Measurements from ENCODE around the gene DMXL2.
"Not testable (repeated sequence)": the region's sequence is repeated elsewhere in the genome, so short reads cannot be mapped to it uniquely, and the experiment has no call there.

Gene DMXL2

DNA sequence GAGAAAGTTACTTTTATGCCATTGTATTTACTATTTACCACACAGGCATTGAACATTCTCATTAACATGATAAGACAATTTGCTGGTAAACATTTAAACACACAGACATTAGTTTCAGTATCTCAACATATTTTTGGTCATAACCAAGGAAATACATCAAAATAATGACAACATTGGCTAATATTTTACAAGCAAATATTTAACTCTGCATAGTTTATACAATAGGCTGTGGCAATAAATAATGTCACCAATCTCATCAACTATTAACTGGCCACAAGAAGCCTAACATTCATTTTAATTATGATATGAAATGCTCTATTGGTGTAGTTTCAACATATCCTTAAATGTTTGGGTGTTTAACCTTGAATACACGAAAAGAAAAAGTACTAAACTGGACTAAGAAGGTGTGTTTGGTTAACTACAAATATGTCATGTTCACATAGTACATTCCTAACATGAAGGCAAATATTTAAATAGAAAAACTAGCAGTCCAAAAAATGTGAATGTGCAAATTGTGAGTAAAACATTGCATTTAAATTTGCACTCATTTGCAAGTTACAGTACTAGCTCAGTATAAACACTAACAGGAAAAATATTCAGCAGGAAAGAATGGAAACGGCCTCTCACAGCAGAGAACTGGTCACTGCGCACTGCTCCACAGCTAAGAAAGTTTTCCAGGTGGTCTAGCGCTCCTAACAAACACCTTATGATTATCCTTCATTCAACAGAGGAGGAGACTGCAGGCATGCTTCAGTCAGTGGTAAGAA, 174.5 kb downstream of the DMXL2 start:
- H3K27me3 Mint-ChIP-seq: no peaks in the 10 kb centered on the region
- H3K4me1 Mint-ChIP-seq (ENCODE audit: low read depth): no peaks in the 10 kb centered on the region
- no peak overlapping the region for H3K27ac Mint-ChIP-seq
- H3K4me3 Mint-ChIP-seq: no peak overlapping the region
- peaks cover 16% of the 10 kb centered on the region for H3K36me3 Mint-ChIP-seq
- H3K9me3 Mint-ChIP-seq (ENCODE audit: low read depth): no peaks in the 10 kb centered on the region

DNA sequence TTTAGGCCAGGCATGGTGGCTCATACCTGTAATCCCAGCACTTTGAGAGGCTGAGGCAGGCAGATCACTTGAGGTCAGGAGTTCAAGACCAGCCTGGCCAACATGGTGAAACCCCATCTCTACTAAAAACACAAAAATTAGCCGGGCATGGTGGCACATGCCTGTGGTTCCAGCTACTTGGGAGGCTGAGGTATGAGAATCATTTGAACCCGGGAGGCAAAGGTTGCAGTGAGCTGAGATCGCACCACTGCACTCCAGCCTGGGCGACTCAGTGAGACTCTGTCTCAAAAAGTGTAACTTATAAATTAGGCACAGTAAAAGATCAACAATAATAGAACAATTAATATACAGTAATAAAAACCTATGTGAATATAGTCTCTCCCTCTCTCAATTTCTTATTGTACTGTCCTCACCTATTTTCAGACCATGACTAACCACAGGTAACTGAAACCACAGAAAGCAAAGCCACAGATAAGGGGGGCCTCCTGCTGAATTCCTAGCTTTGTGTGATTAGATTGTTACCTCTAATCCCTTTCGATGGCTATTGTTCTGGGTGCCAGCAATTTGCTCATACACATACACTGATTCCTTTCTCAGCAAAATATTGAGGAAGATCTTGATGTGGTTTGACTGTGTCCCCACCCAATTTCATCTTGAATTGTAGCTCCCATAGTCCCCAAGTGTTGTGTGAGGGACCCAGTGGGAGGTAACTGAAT, 176.4 kb downstream of the DMXL2 start:
- H3K9me3 Mint-ChIP-seq (ENCODE audit: low read depth); H3K4me1 Mint-ChIP-seq (ENCODE audit: low read depth); H3K4me3 Mint-ChIP-seq; H3K27ac Mint-ChIP-seq; H3K27me3 Mint-ChIP-seq: not testable (repeated sequence)
- peaks cover 16% of the 10 kb centered on the region for H3K36me3 Mint-ChIP-seq

DNA sequence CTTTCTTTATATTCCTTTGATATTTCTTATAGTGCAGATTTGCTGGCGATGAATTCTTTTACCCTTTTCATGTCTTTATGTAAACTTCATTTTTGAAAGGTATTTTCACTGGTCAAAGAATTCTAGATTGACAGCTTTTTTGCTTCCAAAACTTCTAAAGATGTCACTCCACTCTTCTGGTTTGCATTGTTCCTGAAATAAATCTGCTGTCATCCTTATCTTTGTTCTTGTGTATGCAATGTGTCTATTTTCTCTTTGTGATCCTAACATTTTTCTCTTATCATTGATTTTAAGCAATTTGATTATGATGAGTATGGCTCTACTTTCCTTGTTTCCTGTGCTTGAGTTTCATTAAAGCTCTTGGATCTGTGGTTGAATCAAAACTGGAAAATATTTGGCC, 177.8 kb downstream of the DMXL2 start:
- Mint-ChIP-seq H3K36me3 (peaks cover 6% of the 10 kb centered on the region), H3K27me3 (no peaks in the 10 kb centered on the region), H3K4me3 (no peak overlapping the region), H3K4me1 (ENCODE audit: low read depth) (no peaks in the 10 kb centered on the region), H3K27ac (no peak overlapping the region), H3K9me3 (ENCODE audit: low read depth) (no peaks in the 10 kb centered on the region)

DNA sequence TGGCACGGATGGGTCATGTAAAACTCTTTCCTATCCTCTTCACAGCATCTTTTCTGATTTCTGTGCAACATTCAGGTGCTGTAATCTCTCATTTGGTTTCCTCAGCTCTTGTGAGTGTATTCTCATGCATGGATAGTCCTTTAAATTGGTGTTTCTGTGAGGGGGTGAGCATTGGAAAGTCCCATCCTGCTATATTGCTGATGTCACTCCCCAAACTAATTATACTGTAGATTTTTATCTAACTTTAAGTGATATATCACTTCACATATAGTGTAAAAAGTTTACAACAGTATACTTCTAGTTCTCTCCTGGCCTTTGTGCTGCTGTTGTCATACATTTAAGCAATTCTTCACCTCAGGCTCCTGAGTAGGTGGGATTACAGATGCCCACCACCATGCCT, 178.5 kb downstream of the DMXL2 start:
- H3K9me3 Mint-ChIP-seq (ENCODE audit: low read depth): no peaks in the 10 kb centered on the region
- no peak overlapping the region for H3K27ac Mint-ChIP-seq
- H3K4me1 Mint-ChIP-seq (ENCODE audit: low read depth): no peaks in the 10 kb centered on the region
- H3K36me3 Mint-ChIP-seq: peaks cover 4% of the 10 kb centered on the region
- H3K4me3 Mint-ChIP-seq: no peak overlapping the region
- H3K27me3 Mint-ChIP-seq: no peaks in the 10 kb centered on the region

DNA sequence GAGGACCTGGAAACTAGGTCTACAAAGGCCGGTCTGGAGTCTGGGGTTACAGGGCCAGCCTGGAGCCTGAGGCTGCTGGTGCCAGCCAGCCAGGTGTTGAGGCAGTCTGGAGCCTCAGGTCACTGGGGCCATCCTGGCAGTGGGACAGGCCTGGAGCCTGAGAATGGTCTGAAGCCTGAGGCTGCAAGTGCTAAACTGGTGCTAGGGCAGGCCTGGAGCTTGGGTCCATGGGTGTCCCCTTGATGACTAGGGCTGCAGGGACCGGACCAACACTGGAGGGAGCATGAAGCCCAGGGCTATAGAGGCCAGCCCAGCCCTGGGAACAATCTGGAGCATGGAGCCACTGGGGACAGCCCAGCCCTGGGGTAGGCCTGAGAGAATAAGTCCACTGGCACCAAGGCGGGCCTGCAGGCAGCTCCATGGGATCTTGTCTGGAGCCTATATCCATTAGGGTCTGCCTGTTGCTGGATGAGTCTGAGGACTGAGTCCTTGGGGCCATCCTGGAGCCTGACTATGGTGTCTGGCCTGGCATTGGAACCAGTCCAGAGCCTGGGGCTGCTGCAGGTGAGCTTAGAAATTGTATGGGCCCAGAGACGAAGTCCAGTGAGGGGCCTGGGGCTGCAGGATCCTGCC, 179.2 kb downstream of the DMXL2 start:
- no peaks in the 10 kb centered on the region for H3K9me3 Mint-ChIP-seq (ENCODE audit: low read depth)
- H3K27me3 Mint-ChIP-seq: no peaks in the 10 kb centered on the region
- H3K4me1 Mint-ChIP-seq (ENCODE audit: low read depth): no peaks in the 10 kb centered on the region
- no peak overlapping the region for H3K4me3 Mint-ChIP-seq
- H3K27ac Mint-ChIP-seq: no peak overlapping the region
- peaks cover 3% of the 10 kb centered on the region for H3K36me3 Mint-ChIP-seq

DNA sequence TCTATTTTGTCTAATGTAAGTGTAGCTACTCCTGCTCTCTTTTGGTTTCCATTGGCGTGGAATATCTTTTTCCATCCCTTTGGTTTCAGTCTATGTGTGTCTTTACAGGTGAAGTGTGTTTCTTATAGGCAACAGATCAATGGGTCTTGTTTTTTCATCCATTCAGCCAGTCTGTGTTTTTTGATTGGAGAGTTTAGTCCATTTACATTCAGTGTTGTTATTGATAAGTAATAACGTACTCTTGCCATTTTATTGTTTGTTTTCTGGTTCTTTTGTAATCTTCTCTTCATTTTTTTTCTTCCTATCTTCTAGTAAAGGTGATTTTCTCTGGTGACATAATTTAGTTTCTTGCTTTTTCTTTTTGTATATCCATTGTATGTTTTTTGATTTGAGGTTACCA, 184.0 kb downstream of the DMXL2 start:
- H3K4me1 Mint-ChIP-seq (ENCODE audit: low read depth): no peaks in the 10 kb centered on the region
- H3K27ac Mint-ChIP-seq: no peak overlapping the region
- H3K9me3 Mint-ChIP-seq (ENCODE audit: low read depth): peaks cover 4% of the 10 kb centered on the region
- peaks cover 2% of the 10 kb centered on the region for H3K27me3 Mint-ChIP-seq
- H3K4me3 Mint-ChIP-seq: no peak overlapping the region
- H3K36me3 Mint-ChIP-seq: no peaks in the 10 kb centered on the region

DNA sequence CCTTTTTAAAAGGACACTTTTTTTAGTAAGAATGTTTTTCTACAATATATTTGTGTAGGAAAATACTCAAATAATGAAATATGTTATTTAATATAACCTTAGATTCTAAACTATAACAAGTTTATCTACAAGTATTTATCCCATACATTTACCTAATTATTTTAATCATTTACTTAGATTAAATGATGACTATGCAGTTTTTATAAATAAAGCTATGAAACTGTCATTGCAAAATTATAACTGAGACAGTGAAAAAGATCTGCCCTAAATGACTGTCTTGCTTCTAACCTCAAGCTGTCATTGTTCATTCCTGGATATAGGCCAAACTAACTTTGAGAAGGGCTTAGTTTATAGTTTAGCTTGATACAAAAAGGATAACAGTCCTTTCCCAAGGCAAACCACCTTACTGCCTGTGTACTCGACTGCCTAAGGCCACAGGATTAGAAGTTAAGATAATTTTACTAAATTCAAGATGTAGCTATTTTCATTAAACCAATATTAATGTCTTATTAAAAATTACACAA, 197.0 kb downstream of the DMXL2 start:
- H3K9me3 Mint-ChIP-seq (ENCODE audit: low read depth): no peaks in the 10 kb centered on the region
- H3K36me3 Mint-ChIP-seq: no peaks in the 10 kb centered on the region
- H3K27ac Mint-ChIP-seq: no peak overlapping the region
- H3K4me3 Mint-ChIP-seq: no peak overlapping the region
- no peaks in the 10 kb centered on the region for H3K4me1 Mint-ChIP-seq (ENCODE audit: low read depth)
- H3K27me3 Mint-ChIP-seq: peaks cover 3% of the 10 kb centered on the region

DNA sequence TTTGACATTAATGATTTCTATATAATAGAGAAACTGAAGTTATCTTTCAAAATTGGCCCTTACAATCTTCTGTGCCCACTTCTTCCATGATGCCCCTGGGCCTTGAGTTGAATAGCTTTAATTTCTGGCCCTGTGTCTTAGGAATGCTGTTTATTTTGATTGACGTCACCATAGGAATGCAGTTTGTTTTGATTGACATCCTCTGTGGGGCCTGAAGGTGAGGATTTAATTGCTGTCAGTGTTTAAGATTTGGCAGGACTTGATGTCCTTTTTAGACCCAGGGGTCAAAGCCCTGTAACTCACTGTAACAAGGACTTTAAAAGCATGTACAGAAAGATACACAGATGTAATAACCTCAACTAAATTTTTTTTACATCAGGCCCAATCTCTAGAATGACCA, 197.8 kb downstream of the DMXL2 start:
- no peaks in the 10 kb centered on the region for H3K4me1 Mint-ChIP-seq (ENCODE audit: low read depth)

DNA sequence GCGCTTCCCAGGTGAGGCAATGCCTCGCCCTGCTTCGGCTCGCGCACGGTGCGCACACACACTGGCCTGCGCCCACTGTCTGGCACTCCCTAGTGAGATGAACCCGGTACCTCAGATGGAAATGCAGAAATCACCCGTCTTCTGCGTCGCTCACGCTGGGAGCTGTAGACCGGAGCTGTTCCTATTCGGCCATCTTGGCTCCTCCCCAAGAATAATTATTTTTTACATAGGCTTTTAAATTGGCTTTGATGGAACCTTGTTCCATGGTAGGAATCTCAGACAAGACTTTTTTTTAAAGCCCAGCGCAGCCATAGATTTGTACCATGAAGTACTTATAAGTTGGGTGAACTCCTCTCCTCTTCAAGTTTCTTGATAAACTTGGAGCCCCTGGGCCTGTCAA, 199.5 kb downstream of the DMXL2 start:
- not testable (repeated sequence) for H3K27ac Mint-ChIP-seq; H3K4me3 Mint-ChIP-seq; H3K9me3 Mint-ChIP-seq (ENCODE audit: low read depth); H3K27me3 Mint-ChIP-seq; H3K4me1 Mint-ChIP-seq (ENCODE audit: low read depth); H3K36me3 Mint-ChIP-seq

More for the DNA sequence above, 197.8 kb downstream of the DMXL2 start:
- Mint-ChIP-seq H3K9me3 (ENCODE audit: low read depth) (no peaks in the 10 kb centered on the region), H3K4me3 (no peak overlapping the region), H3K36me3 (no peaks in the 10 kb centered on the region), H3K27ac (no peak overlapping the region), H3K27me3 (peaks cover 3% of the 10 kb centered on the region)

DNA sequence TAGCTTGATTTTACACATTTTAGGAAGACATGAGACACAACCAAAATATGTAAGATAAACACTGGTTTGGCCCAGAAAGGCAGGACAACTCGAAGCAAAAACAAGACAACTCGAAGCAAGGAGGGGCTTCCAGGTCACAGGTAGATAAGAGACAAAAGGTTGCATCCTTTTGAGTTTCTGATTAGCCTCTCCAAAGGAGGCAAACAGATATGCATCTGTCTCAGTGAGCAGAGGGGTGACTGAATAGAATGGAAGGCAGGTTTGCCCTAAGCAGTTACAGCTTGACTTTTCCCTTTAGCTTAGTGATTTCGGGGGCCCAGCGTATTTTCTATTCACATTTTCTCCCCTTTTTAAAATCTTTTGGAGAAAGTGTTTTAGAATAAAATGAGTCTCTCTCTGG, 206.4 kb downstream of the DMXL2 start:
- H3K36me3 Mint-ChIP-seq: no peaks in the 10 kb centered on the region
- no peak overlapping the region for H3K4me3 Mint-ChIP-seq
- no peaks in the 10 kb centered on the region for H3K4me1 Mint-ChIP-seq (ENCODE audit: low read depth)
- H3K27ac Mint-ChIP-seq: no peak overlapping the region
- H3K9me3 Mint-ChIP-seq (ENCODE audit: low read depth): no peaks in the 10 kb centered on the region
- peaks cover 3% of the 10 kb centered on the region for H3K27me3 Mint-ChIP-seq

DNA sequence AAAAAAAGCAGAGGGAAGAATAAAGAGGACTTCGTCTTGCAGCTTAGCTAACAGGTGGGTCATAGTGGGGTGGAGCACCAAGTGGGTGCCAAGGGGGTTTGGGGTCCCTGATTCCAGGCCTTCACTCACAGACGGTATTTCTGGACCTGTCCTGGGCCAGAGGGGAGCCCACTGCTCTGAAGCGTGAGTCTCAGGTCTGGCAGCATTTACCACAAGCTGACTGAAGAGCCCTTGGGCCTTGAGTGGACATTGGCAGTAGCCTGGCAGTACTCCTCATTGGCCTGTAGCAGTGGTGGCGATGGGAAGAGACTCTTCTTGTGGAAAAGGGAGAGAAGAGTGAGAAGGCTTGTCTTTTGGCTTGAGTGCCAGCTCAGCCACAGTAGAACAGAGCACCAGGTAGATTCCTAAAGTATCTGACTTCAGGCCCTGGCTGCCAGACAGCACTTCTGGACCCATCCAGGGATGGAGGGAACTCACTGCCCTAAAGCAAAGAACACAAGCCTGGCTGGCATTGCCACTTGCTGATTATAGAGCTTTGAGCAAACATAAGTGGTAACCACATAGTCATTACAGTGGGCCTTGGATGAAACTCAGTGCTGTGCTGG, 208.2 kb downstream of the DMXL2 start:
- H3K36me3 Mint-ChIP-seq: no peaks in the 10 kb centered on the region
- H3K4me3 Mint-ChIP-seq: no peak overlapping the region
- H3K4me1 Mint-ChIP-seq (ENCODE audit: low read depth): no peaks in the 10 kb centered on the region
- H3K27me3 Mint-ChIP-seq: peaks cover 6% of the 10 kb centered on the region
- no peak overlapping the region for H3K27ac Mint-ChIP-seq
- no peaks in the 10 kb centered on the region for H3K9me3 Mint-ChIP-seq (ENCODE audit: low read depth)

DNA sequence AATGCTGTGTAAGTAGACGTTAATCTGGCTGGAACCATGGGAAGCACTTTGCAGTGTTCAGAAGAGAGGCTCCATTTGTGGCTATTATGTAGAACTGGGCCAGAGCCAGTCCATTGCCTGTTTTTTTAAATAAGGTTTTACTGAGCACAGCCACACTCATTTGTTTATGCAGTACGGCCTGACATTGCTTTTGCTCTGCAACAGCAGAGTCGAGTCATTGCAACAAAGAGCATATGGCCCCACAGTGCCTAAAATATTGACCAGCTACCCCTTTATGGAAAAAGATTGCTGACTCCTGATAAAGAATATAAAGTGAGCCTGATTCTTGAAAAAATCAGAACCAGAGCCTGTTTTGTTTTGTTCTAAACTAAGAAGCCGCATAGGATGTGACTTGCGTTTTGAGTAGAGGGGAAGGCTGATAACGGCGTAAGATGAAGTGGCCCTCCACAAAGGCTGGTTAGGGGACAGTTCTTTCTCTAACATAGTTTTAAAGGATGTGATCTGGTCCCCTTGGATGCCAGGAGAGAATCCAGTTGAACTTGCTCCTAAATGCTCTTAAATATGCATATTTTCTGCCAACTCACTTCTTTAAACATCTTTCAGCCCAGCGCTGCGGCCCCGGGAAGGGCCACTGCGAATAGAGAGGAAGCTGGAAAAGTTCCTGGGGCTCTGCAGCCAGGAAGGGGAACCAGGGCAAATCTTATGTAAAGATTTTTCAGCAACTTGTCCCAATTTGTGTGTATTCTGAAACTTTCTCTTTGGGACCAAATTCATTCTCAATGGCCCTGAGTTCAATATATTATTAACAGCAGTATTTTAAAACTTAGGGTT, 216.7 kb downstream of the DMXL2 start:
- Mint-ChIP-seq H3K36me3 (no peaks in the 10 kb centered on the region), H3K27me3 (peaks cover 12% of the 10 kb centered on the region), H3K4me1 (ENCODE audit: low read depth) (no peaks in the 10 kb centered on the region), H3K4me3 (no peak overlapping the region), H3K27ac (no peak overlapping the region), H3K9me3 (ENCODE audit: low read depth) (no peaks in the 10 kb centered on the region)

DNA sequence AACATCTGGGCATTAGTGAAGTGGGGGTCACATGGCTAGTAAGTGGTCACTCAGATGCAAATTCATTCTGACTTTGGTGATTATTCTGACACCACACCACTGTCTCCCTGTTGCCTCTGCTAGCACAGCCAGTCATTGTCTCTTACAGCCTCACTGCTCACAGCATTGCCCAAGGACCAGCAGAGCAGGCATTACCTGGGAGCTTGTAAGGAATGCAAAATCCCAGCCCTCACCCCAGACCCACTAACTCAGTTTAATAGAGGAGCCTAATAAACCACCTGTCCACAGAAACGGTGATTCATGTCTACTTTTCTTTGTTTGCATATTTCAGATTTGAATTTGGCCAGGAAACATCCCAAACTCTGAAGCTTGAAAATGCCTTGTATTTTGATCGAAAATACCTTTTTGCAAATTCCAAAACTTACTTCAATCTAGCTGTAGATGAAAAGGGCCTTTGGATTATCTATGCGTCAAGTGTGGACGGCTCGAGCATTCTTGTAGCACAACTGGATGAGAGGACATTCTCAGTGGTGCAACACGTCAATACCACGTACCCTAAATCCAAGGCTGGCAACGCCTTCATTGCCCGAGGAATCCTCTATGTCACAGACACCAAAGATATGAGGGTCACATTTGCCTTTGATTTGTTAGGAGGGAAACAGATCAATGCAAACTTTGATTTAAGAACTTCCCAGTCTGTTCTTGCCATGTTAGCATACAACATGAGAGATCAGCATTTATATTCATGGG, 218.4 kb downstream of the DMXL2 start:
- peaks cover 8% of the 10 kb centered on the region for H3K27me3 Mint-ChIP-seq
- no peak overlapping the region for H3K4me3 Mint-ChIP-seq
- no peaks in the 10 kb centered on the region for H3K9me3 Mint-ChIP-seq (ENCODE audit: low read depth)
- no peaks in the 10 kb centered on the region for H3K4me1 Mint-ChIP-seq (ENCODE audit: low read depth)
- no peak overlapping the region for H3K27ac Mint-ChIP-seq
- H3K36me3 Mint-ChIP-seq: no peaks in the 10 kb centered on the region

Data from activated naive CD8-positive, alpha-beta T cell (primary cell).